ENCODE data around the gene RNF224.

- TF ChIP-seq POLR2A (IDR thresholded peaks at IDR 0.05; ENCODE audit: low read depth, low read length) (no peak), POLR2AphosphoS5 (IDR thresholded peaks at IDR 0.05; ENCODE audit: low read depth, low read length) (no peak), TAF1 (IDR thresholded peaks at IDR 0.05; ENCODE audit: low read depth, low read length) (no peak)
Observed at GRCh38 chr9:137273095-137273490, 45.8 kb downstream of the RNF224 start.
